Measurements from ENCODE around the gene HOXA11. TPM values are rescaled to one million over a fixed set of nuclear protein-coding genes. Genes with fewer than 3 reads are reported as not detected.

HOXA11 gene
- total RNA-seq, 2 experiments from 2014 or later, result not detected

DNA sequence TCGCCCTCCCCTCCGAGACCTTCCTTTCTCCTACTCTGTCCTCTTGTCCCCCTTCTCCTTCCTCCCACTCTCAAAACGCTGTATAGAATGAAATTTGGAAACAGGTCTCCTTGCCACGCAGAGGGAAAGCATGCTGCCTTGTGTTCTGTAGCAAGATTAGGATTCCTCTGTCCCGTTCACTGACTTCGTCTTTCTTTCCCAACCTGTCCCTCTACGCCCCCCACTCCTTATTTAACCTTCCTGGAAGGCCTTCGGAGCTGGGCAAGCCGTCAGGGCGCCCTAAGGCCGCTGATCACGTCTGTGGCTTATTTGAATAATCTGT, 21.0 kb downstream of the HOXA11 start:
- Histone ChIP-seq H3K9me2 (ENCODE audit: insufficient read depth, low read length) (no peaks in the 10 kb centered on the region), H3K36me3 (ENCODE audit: insufficient read depth, low read length) (no peaks in the 10 kb centered on the region), H3K27ac (ENCODE audit: low read depth, low read length, poor library complexity, severe bottlenecking) (no peak overlapping the region), H3K4me3 (ENCODE audit: low read depth, low read length, poor library complexity, severe bottlenecking) (no peak overlapping the region), H3K4me1 (ENCODE audit: insufficient read depth, low read length, poor library complexity, severe bottlenecking) (peaks cover 6% of the 10 kb centered on the region), H3K79me2 (ENCODE audit: insufficient read depth, low read depth, low read length) (no peaks in the 10 kb centered on the region), H3K9me3 (ENCODE audit: low read length) (no peaks in the 10 kb centered on the region), H3K4me2 (ENCODE audit: low read length) (no peak overlapping the region), H2AFZ (ENCODE audit: low read length) (no peak overlapping the region), H4K20me1 (ENCODE audit: insufficient read depth, low read length) (no peaks in the 10 kb centered on the region)
- ChIA-PET POLR2A (no interaction called here), CTCF (ENCODE audit: unreplicated experiment) (no interaction called here)
- BruUV-seq (replicated peaks), result no TSS peak
- DNase-seq (ENCODE audit: low spot score), result no peak
- no peak for TF ChIP-seq EZH2phosphoT487 (IDR thresholded peaks at IDR 0.05; ENCODE audit: borderline replicate concordance, low read depth, low read length)
- TF ChIP-seq, protein P1, sequence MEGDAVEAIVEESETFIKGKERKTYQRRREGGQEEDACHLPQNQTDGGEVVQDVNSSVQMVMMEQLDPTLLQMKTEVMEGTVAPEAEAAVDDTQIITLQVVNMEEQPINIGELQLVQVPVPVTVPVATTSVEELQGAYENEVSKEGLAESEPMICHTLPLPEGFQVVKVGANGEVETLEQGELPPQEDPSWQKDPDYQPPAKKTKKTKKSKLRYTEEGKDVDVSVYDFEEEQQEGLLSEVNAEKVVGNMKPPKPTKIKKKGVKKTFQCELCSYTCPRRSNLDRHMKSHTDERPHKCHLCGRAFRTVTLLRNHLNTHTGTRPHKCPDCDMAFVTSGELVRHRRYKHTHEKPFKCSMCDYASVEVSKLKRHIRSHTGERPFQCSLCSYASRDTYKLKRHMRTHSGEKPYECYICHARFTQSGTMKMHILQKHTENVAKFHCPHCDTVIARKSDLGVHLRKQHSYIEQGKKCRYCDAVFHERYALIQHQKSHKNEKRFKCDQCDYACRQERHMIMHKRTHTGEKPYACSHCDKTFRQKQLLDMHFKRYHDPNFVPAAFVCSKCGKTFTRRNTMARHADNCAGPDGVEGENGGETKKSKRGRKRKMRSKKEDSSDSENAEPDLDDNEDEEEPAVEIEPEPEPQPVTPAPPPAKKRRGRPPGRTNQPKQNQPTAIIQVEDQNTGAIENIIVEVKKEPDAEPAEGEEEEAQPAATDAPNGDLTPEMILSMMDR (conservative IDR thresholded peaks at IDR 0.05; ENCODE audit: low read length), result no peak
- intact Hi-C loops (cut with micrococcal nuclease; ENCODE audit: unreplicated experiment), result loop anchor here (5.0 kb wide), 2 partner anchors 497 to 662 kb away; no protein-coding TSS in a partner anchor

DNA sequence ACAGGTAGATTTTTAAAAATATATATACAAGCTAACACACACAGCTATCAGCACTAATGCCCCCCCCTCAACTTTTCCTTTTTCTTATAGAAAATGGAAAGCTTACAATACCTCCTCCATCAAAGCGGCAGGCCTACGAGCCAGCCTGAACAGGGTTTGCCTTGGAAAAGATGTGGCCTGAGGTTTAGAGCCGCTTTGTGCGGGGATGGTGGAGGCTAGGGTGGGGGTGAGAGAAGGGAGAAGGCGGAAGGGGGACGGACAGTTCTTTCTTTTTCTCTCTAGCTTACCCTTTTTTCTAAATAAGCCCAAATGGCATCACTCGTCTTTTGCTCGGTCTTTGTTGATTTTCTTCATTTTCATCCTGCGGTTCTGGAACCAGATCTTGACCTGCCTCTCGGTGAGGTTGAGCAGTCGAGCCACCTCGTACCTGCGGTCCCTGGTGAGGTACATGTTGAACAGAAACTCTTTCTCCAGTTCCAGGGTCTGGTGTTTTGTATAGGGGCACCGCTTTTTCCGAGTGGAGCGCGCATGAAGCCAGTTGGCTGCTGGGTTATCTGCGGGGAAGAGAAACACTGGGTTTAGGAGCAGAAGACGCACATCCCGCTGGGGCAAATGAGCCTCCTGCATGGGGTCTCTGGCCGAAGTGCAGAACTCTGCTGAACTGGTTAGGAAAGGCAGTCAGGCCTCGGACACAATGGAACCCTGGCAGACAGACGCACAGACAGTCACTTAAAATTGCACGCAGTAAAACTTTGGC, 21.6 kb downstream of the HOXA11 start:
- peaks cover 6% of the 10 kb centered on the region for H3K4me1 ChIP-seq (ENCODE audit: insufficient read depth, low read length, poor library complexity, severe bottlenecking)
- H3K36me3 ChIP-seq (ENCODE audit: insufficient read depth, low read length), result no peaks in the 10 kb centered on the region
- H3K9me3 ChIP-seq (ENCODE audit: low read length), result no peaks in the 10 kb centered on the region
- no peaks in the 10 kb centered on the region for H3K79me2 ChIP-seq (ENCODE audit: insufficient read depth, low read depth, low read length)
- intact Hi-C loops (cut with micrococcal nuclease; ENCODE audit: unreplicated experiment), result loop anchor here (5.0 kb wide), 2 partner anchors 496 to 661 kb away; no protein-coding TSS in a partner anchor
- TF ChIP-seq, protein P1 (conservative IDR thresholded peaks at IDR 0.05; ENCODE audit: low read length), result no peak
- no peak for TF ChIP-seq EZH2phosphoT487 (IDR thresholded peaks at IDR 0.05; ENCODE audit: borderline replicate concordance, low read depth, low read length)
- no peak overlapping the region for H2AFZ ChIP-seq (ENCODE audit: low read length)
- ChIA-PET POLR2A (interaction anchor here (1.0 to 1.3 kb wide), 2 partner anchors 14 to 424 kb away, joined by 4 read pairs; no protein-coding TSS in a partner anchor), CTCF (ENCODE audit: unreplicated experiment) (no interaction called here)
- no peak overlapping the region for H3K4me2 ChIP-seq (ENCODE audit: low read length)
- H3K27ac ChIP-seq (ENCODE audit: low read depth, low read length, poor library complexity, severe bottlenecking), result no peak overlapping the region
- no peak overlapping the region for H3K4me3 ChIP-seq (ENCODE audit: low read depth, low read length, poor library complexity, severe bottlenecking)
- H3K9me2 ChIP-seq (ENCODE audit: insufficient read depth, low read length), result no peaks in the 10 kb centered on the region
- no peaks in the 10 kb centered on the region for H4K20me1 ChIP-seq (ENCODE audit: insufficient read depth, low read length)
- DNase-seq (ENCODE audit: low spot score), result no peak
- no TSS peak for BruUV-seq (replicated peaks)

Data from OCI-LY7 (cell line).